Pancreas (tissue), 10 donors: Measurements from ENCODE around the gene PPP2R2C. TPM values are rescaled to one million over a fixed set of nuclear protein-coding genes. Genes with fewer than 3 reads are reported as not detected.
A peak's percentile ranks its signal among the peaks of the same experiment; 100 is the strongest.

ENCODE experiments used
- ATAC-seq, 4 donors: fragments of 200-7000 bp; cut with Tn5 transposase; one replicate each; pipeline versions ENCODE4 v1.8.0 to v1.9.1; 2020; ENCODE audit warnings: mild to moderate bottlenecking in 4 of 4, moderate library complexity in 4 of 4
- DNase-seq, 6 donors: peaks; one replicate each; pipeline ENCODE4 v3.0.0-alpha.2; 2020
- FAIRE-seq: peaks from 2 replicates; lab custom pipeline; 2012; peaks lifted over from hg19 to GRCh38; lab: Jason Lieb, UNC
- H3K27ac ChIP-seq, 4 donors: fragments of 200-600 bp; sonication (generic); 1 replicate in 3 of 4; 2 replicates in 1 of 4; pipeline versions ENCODE4 v1.5.0 to v1.8.0; 2020
- H3K27me3 ChIP-seq, 4 donors: fragments of 200-600 bp; one replicate each; pipeline ENCODE4 v1.8.0; 2021
- H3K36me3 ChIP-seq, 3 donors: fragments of 200-600 bp; sonication (generic) in 1 of 3; one replicate each; pipeline versions ENCODE4 v1.5.0 to v1.8.0; 2020 to 2021
- H3K4me1 ChIP-seq, 3 donors: fragments of 200-600 bp; one replicate each; pipeline ENCODE4 v1.8.0; 2021
- H3K4me3 ChIP-seq, 4 donors: fragments of 200-600 bp; sonication (generic) in 2 of 4; one replicate each; pipeline versions ENCODE4 v1.5.0 to v1.8.0; 2020 to 2021
- H3K9me3 ChIP-seq, 4 donors: fragments of 200-600 bp; one replicate each; pipeline ENCODE4 v1.8.0; 2021
- CTCF ChIP-seq, 4 donors: fragments of 200-600 bp; sonication (generic) in 3 of 4; IDR thresholded peaks; one replicate each; pipeline versions ENCODE4 v1.5.0 to v1.8.0; 2021; ENCODE audit warnings: antibody characterized with exemption in 4 of 4
- WGBS, 2 donors: extraction: QIAGEN DNeasy Blood & Tissue Kit; methylation state at CpG; one replicate each; pipeline ENCODE4 v1.1.7; 2013; 5-methylcytosine and 5-hydroxymethylcytosine counted together
- intact Hi-C, 3 donors: fragments of 100-400 bp; cut with DNase I; formaldehyde crosslinking; loops; one replicate each; pipeline versions ENCODE4 v1.11.1 to v1.14.2; 2022
- polyA plus RNA-seq, 2 donors: library from polyadenylated mRNA; stranded (reverse); fragments of 200-250 nt; gene quantifications; one replicate each; pipeline ENCODE4 v1.2.3, GENCODE V29; 2013
- total RNA-seq, 6 donors: library from RNA; stranded (reverse); fragmentation: NEBNext Ultra II Directional in 4 of 6; extraction: Animal tissue kit (Norgen Biotek cat#: 25700) in 4 of 6; gene quantifications; one replicate each; pipeline versions ENCODE4 v1.2.1 to v1.2.4, GENCODE V29; 2021 to 2023
- donor health status: healthy with polysubstance abuse.
- donor health status: DM: no; HTN: no; CAD: no; lungs with moderate emphysema.
- donor health status: DM: no; HTN: no; CAD: no.
- donor health status: control.
- donor health status: control.
- donor health status: Bipolar disorder and iron deficiency.
- donor health status: DM: yes; HTN: yes; CAD: no.
- donor health status: DM: no; HTN: no; CAD: no.
- donor health status: DM: no; HTN: no; CAD: no.
- donor health status: DM: yes; HTN: yes; CAD: no.

Gene PPP2R2C
- total and polyA plus RNA-seq, 8 donors: 0.05 to 2.0 (median 0.55) TPM

DNA sequence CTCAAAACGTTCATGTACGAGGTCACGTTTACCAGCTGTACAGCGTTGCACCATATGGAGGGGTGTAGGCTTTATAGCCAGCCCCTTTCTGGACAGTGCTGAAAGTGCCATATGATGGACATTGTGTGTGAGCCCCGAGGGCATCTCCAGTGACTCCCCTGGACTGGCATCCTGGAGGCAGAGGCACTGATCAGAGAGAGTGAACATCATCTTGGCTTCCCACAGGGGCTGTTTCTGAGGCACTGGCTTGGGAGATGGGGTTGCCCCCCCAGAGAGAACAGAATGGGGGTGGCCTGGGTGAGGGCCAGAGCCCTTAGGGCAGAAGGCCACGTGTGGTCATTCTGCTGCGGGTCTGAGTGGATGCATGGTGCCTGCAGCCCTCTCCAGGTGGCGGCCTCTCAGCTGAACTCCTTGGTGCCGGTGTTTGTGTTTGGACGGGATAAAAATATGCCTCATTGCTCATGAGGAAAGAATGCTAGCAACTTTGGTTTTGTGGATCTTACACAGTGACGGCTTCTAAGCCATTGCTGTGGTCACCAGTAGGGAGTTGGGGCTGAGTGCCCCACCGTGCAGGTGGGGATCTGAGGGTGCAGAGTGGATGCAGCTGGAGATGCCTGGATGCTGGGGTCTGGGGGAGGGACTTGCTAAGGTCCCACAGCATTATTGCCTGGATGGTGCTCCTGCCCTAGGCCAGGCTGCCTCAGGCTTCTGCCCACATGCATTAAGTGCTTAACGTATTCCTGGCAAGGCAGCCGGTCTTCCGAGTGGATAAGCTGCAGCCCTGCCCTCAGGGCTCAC, 199.4 kb downstream of the PPP2R2C start:
- H3K4me3 ChIP-seq: no peak overlapping the region
- 67% methylated on average over 15 of the region's 15 CpGs for WGBS, 2 donors
- H3K27me3 ChIP-seq: no peaks in the 10 kb centered on the region
- no peak for FAIRE-seq
- peaks cover 9 to 16% (median 10%) of the 10 kb centered on the region in 3 donors for H3K4me1 ChIP-seq
- intact Hi-C loops: no loop called here
- ATAC-seq: no peak
- no peaks in the 10 kb centered on the region for H3K9me3 ChIP-seq
- peaks cover 0 to 3% (median 0%) of the 10 kb centered on the region in 3 donors for H3K36me3 ChIP-seq
- TF ChIP-seq CTCF (IDR thresholded peaks at IDR 0.05): no peak
- DNase-seq: peak in 1 of 6 donors; percentile 44
- H3K27ac ChIP-seq: peak overlapping the region in 1 of 4 donors; percentile 8

DNA sequence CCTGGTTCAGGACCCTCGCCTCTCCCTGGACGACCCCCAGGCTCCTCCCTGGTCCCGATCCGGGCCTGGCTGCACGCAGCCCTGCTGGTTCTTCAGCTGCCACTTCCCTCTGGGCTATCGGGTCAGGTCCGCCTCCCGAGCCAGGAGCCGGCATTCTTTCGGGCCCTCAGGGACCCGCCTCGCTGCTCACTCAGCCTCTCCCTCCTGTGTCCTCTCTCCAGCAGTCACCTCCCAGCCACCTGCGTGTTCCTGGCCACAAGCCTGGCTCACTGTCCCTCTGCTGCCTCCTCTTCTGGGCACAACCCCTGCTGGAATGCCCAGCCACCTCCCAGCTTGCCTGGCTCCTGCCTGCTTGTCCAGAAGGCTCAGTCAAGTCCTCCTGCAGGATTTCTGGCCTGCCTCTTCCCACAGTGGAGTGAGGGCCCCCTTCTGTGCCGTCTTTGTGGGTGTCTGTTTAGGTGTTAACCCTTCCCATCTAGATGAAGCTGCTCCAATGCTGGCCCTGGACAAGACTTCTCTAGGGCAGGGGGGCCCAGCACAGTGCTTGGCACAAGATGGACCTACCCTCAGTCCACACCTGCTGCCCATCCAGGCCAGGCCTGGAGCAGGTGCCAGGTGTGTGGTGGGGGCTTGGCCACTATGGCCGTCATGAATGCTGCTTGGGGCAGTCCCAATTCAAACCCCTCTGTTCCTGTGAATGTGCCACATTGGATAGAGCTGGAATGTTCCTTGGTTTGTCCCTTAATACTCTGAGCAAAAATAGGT, 200.5 kb downstream of the PPP2R2C start:
- WGBS, 2 donors: 39 to 45% methylated on average over 15 of the region's 15 CpGs
- no peak for TF ChIP-seq CTCF (IDR thresholded peaks at IDR 0.05)
- no peak overlapping the region for H3K4me3 ChIP-seq
- H3K4me1 ChIP-seq: peaks cover 7 to 16% (median 10%) of the 10 kb centered on the region in 3 donors
- no peaks in the 10 kb centered on the region for H3K27me3 ChIP-seq
- no peaks in the 10 kb centered on the region for H3K9me3 ChIP-seq
- peak in 2 of 4 donors; percentile 2 to 11 for ATAC-seq
- intact Hi-C loops: no loop called here
- FAIRE-seq: no peak
- peak in 5 of 6 donors; percentile 39 to 82 (median 57) for DNase-seq
- H3K36me3 ChIP-seq: no peaks in the 10 kb centered on the region
- H3K27ac ChIP-seq: no peak overlapping the region

GRCh38 chr4:6271206-6271605, 201.2 kb downstream of the PPP2R2C start:
- no peak for FAIRE-seq

GRCh38 chr4:6270636-6271121, 201.7 kb downstream of the PPP2R2C start:
- Histone ChIP-seq H3K27me3 (no peaks in the 10 kb centered on the region), H3K4me3 (peak overlapping the region; percentile 60 to 100 (median 98)), H3K27ac (no peak overlapping the region), H3K36me3 (no peaks in the 10 kb centered on the region), H3K4me1 (peaks cover 7 to 16% (median 10%) of the 10 kb centered on the region in 3 donors), H3K9me3 (no peaks in the 10 kb centered on the region)
- TF ChIP-seq CTCF (IDR thresholded peaks at IDR 0.05): no peak
- intact Hi-C loops: no loop called here
- FAIRE-seq (no peak), DNase-seq (peak in 3 of 6 donors; percentile 29 to 65 (median 50)), ATAC-seq (no peak)
- WGBS, 2 donors: 22 to 24% methylated on average over 8 of the region's 8 CpGs

More at GRCh38 chr4:6271206-6271605, 201.2 kb downstream of the PPP2R2C start:
- Histone ChIP-seq H3K27me3 (no peaks in the 10 kb centered on the region), H3K4me3 (no peak overlapping the region), H3K4me1 (peaks cover 7 to 16% (median 10%) of the 10 kb centered on the region in 3 donors), H3K9me3 (no peaks in the 10 kb centered on the region), H3K27ac (no peak overlapping the region), H3K36me3 (no peaks in the 10 kb centered on the region)
- whole genome bisulfite sequencing, 2 donors: 78 to 83% methylated on average over 9 of the region's 9 CpGs
- intact Hi-C loops: no loop called here
- no peak for TF ChIP-seq CTCF (IDR thresholded peaks at IDR 0.05)
- DNase-seq (peak in 1 of 6 donors; percentile 45), ATAC-seq (no peak)

Other genes starting within 250 kb of the PPP2R2C start
- gene WFS1, start 202.8 kb downstream of the PPP2R2C start, total RNA-seq: 10 to 100 TPM; 10.2 to 17.2 (median 14.2) TPM
- gene WFS1, start 202.8 kb downstream of the PPP2R2C start, polyA plus RNA-seq: 10 to 100 TPM; 14.9 to 28.7 TPM
- 10 to 100 TPM; 14.6 to 22.9 (median 17.4) TPM for gene MAN2B2, start 102.6 kb upstream of the PPP2R2C start, total RNA-seq
- 10 to 100 TPM; 12.7 to 14.7 TPM for gene MAN2B2, start 102.6 kb upstream of the PPP2R2C start, polyA plus RNA-seq
- 100 to 1,000 TPM in 4 of 6 donors, 10 to 100 TPM in 2; 70.2 to 120 (median 108) TPM for gene MRFAP1, start 168.1 kb upstream of the PPP2R2C start, total RNA-seq
- gene MRFAP1, start 168.1 kb upstream of the PPP2R2C start, polyA plus RNA-seq: 100 to 1,000 TPM in 1 of 2 donors, 10 to 100 TPM in 1; 85.2 to 178 TPM
- 10 to 100 TPM in 1 of 6 donors, 1 to 10 TPM in 1, not detected in 4; 1.7 to 15.7 TPM for gene S100P, start 221.3 kb upstream of the PPP2R2C start, total RNA-seq
- 1 to 10 TPM in 1 of 2 donors, under 1 TPM in 1; 0.42 to 1.3 TPM for gene S100P, start 221.3 kb upstream of the PPP2R2C start, polyA plus RNA-seq
- 10 to 100 TPM; 12.4 to 26.6 (median 20.4) TPM for gene MRFAP1L1, start 237.3 kb upstream of the PPP2R2C start, total RNA-seq
- gene MRFAP1L1, start 237.3 kb upstream of the PPP2R2C start, polyA plus RNA-seq: 10 to 100 TPM; 23.5 to 39.8 TPM
- 1 to 10 TPM; 3.7 to 7.1 (median 5.1) TPM for gene BLOC1S4, start 243.6 kb upstream of the PPP2R2C start, total RNA-seq
- gene BLOC1S4, start 243.6 kb upstream of the PPP2R2C start, polyA plus RNA-seq: 1 to 10 TPM; 3.3 to 8.4 TPM